ENCODE data around the gene DKK1.

DNA sequence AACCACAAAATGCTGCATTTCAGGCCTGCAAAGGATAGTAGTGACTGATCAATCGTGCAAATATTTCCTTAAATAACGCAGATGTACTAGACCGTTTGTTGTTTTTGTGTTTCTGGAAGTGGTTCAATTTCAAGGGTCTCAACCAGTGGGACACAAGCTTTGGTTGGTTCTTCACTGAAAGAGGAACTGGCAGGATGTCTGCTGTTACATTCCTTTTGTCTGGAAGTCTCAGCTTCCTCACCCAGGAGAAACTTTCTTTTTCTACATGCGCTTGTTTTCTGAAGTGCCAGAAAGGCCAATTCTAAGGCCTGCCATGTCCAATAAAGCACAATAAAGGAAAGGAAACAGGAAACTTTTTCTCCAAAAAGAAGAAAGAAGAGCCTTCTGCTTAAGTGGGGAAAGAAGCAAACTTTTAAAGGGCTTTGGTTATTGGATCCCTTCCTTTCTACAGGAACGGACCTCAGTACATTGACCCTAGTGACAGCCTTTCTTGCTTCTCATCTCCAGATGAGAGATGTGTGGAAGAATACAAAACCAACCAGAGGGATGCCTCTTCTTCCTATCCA is 4.1 kb downstream of the DKK1 start:
- TF ChIP-seq, protein P1, sequence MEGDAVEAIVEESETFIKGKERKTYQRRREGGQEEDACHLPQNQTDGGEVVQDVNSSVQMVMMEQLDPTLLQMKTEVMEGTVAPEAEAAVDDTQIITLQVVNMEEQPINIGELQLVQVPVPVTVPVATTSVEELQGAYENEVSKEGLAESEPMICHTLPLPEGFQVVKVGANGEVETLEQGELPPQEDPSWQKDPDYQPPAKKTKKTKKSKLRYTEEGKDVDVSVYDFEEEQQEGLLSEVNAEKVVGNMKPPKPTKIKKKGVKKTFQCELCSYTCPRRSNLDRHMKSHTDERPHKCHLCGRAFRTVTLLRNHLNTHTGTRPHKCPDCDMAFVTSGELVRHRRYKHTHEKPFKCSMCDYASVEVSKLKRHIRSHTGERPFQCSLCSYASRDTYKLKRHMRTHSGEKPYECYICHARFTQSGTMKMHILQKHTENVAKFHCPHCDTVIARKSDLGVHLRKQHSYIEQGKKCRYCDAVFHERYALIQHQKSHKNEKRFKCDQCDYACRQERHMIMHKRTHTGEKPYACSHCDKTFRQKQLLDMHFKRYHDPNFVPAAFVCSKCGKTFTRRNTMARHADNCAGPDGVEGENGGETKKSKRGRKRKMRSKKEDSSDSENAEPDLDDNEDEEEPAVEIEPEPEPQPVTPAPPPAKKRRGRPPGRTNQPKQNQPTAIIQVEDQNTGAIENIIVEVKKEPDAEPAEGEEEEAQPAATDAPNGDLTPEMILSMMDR (IDR thresholded peaks at IDR 0.05): no peak
- no peak for TF ChIP-seq POLR2A (IDR thresholded peaks at IDR 0.05)

All from body of pancreas (tissue), 4 donors.